Occipital lobe (tissue), 2 donors: ENCODE results near the gene SLC22A9. TPM values are rescaled to one million over a fixed set of nuclear protein-coding genes. Genes with fewer than 3 reads are reported as not detected.
"Not testable (repeated sequence)": the region's sequence is repeated elsewhere in the genome, so short reads cannot be mapped to it uniquely, and the experiment has no call there.

Source experiments
- DNase-seq: peaks from one replicate; lab custom pipeline; 2025; lab: John Stamatoyannopoulos, UW
- total RNA-seq: library from RNA; depleted of rRNA; stranded (reverse); fragments of >200 nt; gene quantifications from one replicate; pipeline ENCODE4 v1.2.3, GENCODE V29; 2014

Gene SLC22A9
- total RNA-seq: not detected

DNA sequence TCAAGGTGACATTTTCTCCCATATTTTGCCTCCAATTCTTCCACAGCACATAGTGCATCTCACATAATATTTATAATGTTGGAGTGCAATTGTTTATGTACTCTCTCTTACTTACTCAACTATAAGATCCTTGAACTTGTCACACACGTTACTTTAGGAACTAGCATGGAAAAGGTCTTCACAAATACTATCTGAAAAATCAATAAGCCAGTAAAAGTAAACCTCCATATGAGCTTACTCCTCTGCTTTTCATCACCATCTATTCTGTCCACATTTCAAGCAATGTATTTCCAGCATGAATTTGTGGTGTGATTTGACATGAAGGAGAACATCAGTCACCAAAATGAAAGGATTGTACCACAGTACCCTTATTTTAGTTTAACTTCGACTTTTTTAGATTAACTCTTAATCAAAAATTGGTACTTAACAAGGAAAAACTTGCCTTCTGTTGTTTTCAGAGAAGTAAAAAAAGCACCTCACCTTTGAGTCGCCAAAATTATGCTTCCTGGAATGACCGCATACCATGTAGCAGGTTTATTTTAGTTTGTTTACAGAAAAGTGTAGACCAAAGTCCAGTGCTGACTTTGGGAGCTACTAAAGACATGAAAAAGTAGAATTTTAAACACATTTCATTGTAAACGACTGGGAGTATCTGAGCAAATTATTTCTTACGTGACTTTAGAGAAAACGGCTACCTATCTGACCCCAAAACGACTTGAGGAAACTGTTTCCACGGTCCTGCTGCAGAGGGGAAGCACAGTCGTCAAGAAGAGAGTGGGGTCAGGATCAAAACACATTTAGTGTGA is at the start of gene SLC22A9:
TSS of gene SLC22A9 (plus strand) at position 621 of the 806 bp plus-strand sequence. CDS start 272 bp downstream, outside the sequence.
- no peak for DNase-seq

DNA sequence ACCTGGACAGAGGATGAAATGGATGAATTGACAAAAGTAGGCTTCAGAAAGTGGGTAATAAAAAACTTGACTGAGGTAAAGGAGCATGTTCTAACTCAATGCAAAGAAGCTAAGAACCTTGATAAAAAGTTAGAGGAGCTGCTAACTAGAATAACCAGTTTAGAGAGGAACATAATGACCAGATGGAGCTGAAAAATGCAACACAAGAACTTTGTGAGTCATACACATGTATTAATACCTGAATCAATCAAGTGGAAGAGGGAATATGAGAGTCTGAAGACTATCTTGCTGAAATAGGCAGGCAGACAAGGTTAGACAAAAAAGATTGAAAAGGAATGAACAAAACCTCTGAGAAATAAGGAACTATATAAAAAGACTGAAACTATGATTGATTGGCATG is 47.9 kb upstream of the SLC22A9 start:
- DNase-seq: no peak

DNA sequence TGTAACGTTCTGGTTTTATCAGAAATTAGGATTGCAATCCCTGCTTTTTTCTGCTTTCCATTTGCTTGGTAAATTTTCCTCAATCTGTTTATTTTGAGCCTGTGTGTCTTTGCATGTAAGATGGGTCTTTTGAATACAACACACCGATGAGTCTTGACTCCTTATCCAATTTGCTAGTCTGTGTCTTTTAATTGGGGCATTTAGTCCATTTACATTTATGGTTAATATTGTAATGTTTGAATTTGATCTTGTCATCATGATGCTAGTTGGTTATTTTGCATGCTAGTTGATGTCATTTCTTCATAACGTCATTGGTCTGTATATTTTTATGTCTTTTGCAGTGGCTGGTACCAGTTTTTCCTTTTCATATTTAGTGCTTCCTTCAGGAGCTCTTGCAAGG is 34.5 kb upstream of the SLC22A9 start:
- not testable (repeated sequence) for DNase-seq

DNA sequence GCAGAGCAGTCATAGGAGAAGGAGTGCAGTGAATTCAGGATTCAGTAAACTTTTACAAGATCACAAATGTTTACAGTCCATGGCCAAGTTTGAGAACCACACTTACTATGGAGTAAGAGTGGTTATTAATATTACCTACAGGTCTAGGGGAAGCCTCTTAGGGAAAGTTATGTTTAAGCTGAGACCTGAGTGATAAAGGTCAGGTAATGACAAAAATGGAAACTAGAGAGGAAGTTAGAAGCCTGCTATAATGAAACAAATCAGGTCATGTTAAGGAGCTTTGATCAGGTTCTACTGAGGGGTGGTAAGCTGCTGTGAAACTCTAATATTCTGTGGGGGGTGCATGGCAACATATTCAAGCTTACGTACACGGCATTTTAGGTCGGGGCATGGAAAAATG is 32.5 kb upstream of the SLC22A9 start:
- no peak for DNase-seq

DNA sequence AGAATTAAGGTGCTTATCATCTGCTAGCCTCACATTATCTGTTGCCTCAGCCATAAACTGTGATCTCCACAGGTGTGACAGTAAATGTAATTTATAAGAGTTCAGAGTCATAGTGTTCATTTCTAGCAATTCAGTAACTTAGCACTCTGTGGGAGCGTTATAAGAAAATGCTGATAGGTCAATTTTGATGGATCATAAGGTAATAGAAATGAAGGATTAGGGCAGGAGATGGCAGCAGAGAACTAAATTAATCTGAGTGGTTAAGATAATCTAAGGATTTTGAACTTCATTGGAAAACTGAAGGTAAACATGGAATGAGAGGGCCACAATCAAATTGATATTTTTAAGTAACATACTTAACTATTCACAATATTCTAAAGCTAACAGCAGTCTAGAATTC is 26.5 kb upstream of the SLC22A9 start:
- DNase-seq: no peak

DNA sequence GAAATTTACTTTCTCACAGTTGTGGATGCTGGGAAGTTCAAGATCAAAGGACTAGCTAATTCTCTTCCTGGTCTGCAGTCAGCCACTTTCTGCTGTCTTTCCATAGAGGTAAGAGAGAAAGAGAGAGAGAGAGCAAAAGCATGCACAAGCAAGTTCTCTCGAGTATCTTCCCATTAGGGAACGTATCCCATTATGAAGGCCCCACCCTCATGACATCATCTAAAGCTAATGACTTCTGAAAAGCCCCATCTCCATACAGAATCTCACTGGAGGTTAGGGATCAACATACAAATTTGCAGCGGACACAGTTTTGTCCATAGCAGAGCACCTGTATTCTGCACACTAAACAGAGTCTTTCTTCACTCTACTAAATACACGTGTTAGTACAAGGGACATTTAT is 17.4 kb upstream of the SLC22A9 start:
- no peak for DNase-seq

DNA sequence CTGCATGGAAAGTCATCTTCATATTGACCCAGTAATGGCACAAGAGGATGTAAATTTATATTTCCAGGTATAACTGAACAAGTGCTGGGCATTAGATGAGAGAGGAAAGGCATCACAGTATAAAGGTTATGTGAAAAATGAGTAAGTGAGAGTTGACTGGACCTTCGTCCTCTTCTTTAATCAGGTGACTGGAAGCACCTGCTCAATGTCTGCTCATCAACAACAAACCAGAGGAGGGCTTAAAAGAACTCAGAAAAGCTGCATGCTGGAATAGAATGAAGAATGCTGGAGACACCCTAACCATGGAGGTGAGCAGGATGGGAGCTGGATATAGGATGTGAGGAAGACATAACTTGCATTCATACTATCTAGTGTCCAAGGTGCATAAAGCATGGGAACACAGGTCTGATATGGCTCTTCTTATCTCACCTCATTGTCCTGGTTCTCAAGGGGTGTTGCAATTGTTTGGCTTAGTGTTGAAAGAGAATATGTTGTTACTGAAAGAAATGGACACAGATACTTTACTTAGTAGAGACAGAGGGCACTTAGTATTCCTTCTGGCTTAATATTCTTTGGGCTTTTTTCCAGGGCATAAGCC is 7.3 kb upstream of the SLC22A9 start:
- DNase-seq: no peak

DNA sequence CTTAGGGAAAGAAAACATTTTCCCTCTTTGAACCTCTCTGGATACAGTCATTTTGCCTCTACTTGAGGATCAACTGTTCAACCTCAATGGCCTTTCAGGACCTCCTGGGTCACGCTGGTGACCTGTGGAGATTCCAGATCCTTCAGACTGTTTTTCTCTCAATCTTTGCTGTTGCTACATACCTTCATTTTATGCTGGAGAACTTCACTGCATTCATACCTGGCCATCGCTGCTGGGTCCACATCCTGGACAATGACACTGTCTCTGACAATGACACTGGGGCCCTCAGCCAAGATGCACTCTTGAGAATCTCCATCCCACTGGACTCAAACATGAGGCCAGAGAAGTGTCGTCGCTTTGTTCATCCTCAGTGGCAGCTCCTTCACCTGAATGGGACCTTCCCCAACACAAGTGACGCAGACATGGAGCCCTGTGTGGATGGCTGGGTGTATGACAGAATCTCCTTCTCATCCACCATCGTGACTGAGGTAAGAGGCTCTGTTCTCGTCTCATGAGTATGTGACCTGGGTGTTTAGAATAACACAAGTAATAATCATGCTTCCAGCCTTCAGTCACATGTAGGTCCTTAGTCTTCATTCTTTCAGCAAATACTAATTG is 495 bp downstream of the SLC22A9 start:
- no peak for DNase-seq

DNA sequence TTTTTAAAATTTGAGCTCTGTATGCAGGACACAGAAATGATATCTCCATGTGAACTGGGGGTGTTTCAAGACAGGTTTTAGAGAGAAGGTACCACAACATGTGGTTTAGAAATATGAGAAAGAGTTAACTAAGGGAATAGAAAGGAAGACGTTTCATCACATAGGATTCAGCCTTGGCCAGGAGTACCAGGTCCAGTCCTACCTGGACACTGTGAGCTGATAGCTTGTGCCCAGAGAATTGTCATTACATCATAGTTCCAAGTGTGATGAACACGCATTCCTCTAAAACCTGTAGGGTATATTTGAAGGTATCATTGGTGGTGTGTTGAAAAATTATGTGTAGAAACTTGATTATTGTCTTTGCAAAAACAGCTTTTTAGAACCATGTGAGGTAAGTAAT is 1.8 kb downstream of the SLC22A9 start:
- DNase-seq: no peak

DNA sequence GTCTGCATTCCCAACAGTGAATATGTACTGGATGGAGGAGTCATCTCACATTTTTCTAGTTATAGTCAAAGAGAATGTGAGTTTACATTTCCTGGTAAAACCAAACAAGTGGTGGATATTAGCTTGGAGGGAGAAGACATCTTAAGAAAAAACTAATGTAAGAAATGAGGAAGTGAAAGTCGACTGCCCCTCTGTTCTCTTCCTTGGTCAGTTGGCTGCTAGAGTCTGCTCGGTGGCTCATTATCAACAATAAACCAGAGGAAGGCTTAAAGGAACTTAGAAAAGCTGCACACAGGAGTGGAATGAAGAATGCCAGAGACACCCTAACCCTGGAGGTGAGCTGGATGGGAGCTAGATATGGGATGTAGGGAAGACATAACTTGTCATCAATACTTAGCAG is 5.8 kb downstream of the SLC22A9 start:
- no peak for DNase-seq

DNA sequence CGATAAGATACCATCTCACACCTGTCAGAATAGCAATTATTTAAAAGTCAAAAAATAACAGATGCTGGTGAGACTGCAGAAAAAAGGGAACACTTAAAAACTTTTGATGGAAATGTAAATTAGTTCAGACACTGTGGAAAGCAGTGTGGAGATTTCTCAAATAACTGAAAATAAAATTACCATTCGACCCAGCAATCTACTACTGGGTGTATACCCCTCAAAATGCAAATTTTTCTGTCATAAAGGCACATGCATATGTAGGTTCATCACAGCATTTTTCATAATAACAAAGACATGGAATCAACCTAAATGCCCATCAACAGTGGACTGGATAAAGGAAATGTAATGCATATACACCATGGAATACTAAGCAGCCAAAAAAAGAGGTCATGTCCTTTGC is 10.5 kb downstream of the SLC22A9 start:
- DNase-seq: no peak

DNA sequence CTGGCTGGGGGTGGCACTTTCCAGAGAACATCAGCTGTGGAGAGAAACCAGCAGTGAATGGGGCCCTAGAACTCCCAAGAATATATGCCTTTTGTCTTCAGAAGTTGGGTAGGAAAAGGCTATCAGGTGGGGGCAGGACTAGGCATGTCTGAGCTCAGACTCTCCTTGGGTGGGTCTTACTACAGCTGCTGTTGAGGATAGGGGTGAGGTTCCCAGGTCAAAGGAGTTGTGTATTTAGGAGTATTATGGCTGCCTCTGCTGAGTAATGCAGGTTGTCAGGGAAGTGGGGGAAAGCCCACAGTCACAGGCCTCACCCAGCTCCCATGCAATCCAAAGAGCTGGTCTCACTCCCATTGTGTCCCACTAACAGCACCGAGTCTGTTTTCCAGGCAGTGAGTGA is 26.1 kb downstream of the SLC22A9 start:
- DNase-seq: no peak

DNA sequence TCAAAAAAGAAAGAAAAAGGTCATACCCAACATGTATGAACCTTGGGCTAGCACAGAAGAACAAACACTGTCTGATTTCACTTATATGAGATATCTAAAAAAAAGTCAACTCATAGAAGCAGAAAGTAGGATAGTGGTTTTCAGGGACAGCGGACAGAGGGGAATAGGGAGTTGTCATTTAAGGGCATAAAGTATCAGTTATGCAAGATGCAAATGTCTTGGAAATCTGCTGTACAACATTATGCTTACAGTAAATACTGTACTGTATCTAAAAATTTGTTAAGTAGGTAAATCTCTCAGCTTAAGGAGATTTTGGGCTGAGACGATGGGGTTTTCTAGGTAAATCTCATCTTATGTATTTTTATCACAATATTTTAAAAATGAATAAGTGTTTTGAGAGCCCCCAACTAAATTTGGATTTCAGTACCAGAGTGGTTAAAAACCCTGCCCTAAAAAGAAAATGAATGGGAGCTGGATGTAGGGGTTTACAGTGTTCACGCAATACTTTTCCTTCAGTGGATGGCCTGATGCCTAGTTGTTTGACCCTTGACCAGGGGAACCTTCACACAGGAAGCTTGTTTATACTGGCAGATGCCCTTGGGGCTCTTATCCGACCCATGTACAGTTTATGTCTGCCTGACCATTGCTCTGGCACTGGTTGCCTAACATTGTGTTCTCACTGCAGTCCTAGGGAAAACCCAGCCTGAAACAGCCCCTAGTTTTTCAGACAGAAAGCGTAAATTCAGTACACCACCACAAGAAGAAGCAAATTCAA is 34.8 kb downstream of the SLC22A9 start:
- no peak for DNase-seq

DNA sequence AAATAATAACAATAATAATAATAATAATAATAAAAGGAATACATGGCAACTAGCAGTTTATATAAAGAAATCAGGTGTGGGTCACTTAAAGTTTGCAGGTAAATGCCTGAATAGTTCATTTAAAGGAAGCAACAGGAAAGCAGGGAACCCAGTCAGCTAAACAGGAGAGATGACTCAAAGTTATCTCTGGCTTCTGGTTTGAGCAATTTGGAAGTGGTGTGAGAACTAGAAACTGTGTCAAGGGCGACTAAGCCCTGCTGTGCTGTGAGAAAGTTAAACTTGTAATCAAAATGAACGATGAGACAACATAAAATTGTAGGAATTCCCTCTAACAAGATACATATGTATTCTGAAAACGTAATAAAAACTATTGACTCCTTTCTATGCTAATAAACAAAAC is 35.5 kb downstream of the SLC22A9 start:
- DNase-seq: no peak

DNA sequence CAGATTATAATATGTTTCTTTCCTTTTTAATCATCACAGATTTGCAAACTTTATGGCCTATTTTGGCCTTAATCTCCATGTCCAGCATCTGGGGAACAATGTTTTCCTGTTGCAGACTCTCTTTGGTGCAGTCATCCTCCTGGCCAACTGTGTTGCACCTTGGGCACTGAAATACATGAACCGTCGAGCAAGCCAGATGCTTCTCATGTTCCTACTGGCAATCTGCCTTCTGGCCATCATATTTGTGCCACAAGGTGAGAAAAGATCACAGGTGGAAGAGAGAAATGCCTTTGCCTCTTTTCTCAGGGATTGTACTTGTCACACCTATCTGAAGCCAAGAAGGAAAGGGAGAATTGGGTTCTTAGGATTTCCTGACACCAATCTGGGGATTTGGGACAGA is 36.9 kb downstream of the SLC22A9 start:
- DNase-seq: no peak

DNA sequence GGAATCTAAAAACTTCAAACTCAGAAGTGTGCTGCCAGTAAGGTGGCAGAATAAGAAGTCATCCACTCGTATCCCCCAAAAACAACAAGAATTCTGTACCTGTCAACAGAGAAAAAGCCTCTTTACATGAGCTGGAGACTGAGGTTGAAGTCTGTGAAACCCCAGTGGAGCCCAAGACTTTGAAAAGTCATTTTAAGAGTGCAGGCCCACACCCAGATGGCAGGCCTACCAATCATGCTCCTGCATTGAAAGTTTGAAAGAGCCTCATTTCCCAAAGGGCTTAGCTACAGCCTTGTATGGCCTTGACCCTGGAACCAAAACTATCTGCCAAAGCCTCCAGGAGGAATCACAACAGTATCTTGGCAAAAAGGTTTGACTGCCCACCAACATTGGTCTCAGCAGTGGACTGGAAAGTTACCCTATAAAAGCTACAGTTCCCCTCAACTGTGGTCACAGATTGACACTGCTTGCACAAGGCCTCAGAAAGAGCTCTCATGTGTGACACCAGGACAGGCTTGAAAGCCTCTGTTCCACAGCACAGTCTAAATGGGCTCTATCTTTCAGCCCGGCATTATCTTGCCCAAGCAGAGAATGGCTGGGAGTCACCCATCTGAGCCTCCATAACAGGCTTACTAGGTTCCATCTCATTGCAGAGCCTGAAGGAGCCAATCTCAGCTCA is 47.7 kb downstream of the SLC22A9 start:
- no peak for DNase-seq

DNA sequence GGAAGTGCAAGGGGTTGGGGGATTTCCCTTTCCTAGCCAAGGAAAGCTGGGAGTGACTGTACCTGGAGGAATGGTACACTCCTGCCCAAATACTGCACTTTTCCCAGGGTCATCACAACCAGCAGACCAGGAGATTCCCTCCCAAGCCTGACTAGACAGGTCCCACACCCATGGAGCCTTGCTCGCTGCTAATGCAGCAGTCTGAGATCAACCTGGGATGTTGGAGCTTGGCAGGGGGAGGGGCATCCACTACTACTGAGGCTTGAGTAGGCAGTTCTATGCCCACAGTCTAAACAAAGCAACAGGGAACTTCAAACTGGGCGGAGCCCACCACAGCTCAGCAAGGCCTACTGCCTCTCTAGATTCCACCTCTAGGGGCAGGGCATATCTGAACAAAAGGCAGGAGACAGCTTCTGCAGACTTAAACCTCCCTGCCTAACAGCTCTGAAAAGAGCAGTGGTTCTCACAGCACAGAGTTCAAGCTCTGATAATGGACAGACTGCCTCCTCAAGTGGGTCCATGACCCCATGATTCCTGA is 58.5 kb downstream of the SLC22A9 start:
- DNase-seq: no peak

DNA sequence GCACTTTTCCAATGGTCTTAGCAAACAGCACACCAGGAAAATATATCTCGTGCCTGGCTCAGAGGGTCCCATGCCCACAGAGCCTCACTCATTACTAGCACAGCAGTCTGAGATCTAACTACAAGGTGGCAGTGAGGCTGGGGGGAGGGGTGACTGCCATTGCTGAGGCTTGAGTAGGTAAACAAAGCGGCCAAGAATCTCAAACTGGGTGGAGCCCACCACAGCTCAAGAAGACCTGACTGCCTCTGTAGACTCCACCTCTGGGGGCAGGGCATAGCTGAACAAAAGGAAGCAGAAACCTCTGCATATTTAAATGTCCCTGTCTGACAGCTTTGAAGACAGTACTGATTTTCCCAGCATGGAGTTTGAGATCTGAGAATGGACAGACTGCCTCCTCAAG is 61.1 kb downstream of the SLC22A9 start:
- DNase-seq: not testable (repeated sequence)

DNA sequence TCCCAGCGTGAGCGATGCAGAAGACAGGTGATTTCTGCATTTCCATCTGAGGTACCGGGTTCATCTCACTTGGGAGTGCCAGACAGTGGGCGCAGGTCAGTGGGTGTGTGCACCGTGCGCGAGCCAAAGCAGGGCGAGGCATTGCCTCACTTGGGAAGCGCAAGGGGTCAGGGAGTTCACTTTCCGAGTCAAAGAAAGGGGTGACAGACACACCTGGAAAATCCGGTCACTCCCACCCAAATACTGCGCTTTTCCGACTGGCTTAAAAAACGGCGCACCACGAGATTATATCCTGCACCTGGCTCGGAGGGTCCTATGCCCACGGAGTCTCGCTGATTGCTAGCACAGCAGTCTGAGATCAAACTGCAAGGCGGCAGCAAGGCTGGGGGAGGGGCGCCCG is 65.8 kb downstream of the SLC22A9 start:
- not testable (repeated sequence) for DNase-seq

DNA sequence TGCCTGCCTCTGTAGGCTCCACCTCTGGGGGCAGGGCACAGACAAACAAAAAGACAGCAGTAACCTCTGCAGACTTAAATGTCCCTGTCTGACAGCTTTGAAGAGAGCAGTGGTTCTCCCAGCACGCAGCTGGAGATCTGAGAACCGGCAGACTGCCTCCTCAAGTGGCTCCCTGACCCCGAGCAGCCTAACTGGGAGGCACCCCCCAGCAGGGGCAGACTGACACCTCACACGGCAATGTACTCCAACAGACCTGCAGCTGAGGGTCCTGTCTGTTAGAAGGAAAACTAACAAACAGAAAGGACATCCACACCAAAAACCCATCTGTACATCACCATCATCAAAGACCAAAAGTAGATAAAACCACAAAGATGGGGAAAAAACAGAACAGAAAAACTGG is 66.2 kb downstream of the SLC22A9 start:
- DNase-seq: not testable (repeated sequence)

DNA sequence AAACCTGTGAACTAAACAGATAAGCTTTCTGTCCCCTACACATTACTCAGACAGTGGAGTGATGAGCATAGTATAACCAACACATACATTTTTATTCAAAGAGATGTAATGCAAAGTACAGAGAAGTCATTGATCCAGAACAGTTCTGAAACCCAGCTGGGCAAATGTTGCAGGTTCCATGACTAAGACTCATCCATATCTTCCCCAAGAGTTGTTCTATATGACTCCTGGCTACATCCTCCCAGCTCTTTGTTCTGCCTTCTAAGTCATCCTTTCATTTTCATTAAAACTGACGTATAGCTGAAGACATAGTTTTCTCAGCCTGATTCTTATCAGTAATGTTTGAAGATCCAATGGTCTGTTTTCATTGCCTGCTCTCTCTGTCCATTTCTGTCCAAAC is 74.1 kb downstream of the SLC22A9 start:
- no peak for DNase-seq
